ENCODE measurements around the gene PLA2G15. TPM values are rescaled to one million over a fixed set of nuclear protein-coding genes. Genes with fewer than 3 reads are reported as not detected.

Gene PLA2G15
- total RNA-seq, 2 donors from 2014 or later = 28.3 to 29.1 TPM

DNA sequence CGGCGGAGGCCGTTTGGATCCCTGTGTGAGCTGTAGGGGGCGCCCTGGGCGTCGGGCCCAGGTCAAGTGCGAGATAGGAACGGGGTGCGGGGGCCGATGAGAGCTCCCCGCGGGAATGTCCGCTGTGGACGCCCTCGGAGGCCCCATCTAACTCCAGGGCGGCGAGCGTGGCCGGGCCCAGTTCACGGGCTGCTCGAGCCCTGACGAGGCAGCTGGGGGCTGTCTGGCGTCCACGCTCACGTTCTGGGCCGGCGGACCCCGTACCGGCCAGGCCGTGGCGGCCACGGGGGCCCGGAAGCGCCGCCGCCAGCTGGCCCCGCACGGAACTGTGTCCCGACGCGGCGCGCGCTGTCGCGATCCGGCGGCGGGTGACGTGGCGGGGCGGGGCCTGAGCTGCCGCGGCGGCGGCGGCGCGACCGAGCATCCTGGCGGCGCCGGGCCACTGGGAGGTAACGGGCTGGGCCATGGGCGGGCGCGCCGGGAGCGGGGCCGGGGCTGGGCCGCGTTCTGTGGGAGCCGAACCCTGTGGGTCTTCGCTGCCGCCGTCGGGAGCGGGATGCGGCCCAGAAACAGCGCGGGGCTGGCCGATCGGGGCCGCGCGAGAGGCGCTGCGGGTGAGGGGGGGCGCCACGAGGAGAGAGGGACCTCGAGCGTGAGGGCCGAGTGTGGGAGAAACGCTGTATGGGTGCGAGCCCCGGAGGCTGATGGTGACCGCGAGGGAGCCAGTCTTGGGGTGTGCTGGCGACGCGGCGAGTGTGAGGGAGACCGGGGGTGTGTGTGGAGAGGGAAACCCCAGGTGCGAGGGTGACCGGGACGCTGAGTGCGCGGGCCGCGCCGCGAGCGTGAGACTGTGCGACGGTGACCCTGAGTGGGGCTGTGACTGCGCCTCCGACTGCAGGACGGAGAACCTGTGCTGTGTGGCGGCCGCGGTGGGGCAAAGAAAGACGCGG, 19.2 kb downstream of the PLA2G15 start, which contains the start of gene SLC7A6:
Gene SLC7A6 (plus strand): TSS at position 399 of the 950 bp plus-strand sequence. CDS start 10,201 bp downstream, outside the sequence.
- Histone ChIP-seq H3K27ac (peak within 1 kb of the TSS; percentile 96 to 100), H3K36me3 (peaks cover 16% of the 10 kb centered on the region), H3K27me3 (no peaks in the 10 kb centered on the region), H3K4me3 (peak within 1 kb of the TSS; percentile 86 to 95), H3K9me3 (no peaks in the 10 kb centered on the region), H3K4me1 (peaks cover 0 to 54% of the 10 kb centered on the region in 2 donors)
- peak; percentile 78 for DNase-seq (ENCODE audit: low spot score)
- TF ChIP-seq, protein P1, sequence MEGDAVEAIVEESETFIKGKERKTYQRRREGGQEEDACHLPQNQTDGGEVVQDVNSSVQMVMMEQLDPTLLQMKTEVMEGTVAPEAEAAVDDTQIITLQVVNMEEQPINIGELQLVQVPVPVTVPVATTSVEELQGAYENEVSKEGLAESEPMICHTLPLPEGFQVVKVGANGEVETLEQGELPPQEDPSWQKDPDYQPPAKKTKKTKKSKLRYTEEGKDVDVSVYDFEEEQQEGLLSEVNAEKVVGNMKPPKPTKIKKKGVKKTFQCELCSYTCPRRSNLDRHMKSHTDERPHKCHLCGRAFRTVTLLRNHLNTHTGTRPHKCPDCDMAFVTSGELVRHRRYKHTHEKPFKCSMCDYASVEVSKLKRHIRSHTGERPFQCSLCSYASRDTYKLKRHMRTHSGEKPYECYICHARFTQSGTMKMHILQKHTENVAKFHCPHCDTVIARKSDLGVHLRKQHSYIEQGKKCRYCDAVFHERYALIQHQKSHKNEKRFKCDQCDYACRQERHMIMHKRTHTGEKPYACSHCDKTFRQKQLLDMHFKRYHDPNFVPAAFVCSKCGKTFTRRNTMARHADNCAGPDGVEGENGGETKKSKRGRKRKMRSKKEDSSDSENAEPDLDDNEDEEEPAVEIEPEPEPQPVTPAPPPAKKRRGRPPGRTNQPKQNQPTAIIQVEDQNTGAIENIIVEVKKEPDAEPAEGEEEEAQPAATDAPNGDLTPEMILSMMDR (IDR thresholded peaks at IDR 0.05) = peak; percentile 76 to 83

DNA sequence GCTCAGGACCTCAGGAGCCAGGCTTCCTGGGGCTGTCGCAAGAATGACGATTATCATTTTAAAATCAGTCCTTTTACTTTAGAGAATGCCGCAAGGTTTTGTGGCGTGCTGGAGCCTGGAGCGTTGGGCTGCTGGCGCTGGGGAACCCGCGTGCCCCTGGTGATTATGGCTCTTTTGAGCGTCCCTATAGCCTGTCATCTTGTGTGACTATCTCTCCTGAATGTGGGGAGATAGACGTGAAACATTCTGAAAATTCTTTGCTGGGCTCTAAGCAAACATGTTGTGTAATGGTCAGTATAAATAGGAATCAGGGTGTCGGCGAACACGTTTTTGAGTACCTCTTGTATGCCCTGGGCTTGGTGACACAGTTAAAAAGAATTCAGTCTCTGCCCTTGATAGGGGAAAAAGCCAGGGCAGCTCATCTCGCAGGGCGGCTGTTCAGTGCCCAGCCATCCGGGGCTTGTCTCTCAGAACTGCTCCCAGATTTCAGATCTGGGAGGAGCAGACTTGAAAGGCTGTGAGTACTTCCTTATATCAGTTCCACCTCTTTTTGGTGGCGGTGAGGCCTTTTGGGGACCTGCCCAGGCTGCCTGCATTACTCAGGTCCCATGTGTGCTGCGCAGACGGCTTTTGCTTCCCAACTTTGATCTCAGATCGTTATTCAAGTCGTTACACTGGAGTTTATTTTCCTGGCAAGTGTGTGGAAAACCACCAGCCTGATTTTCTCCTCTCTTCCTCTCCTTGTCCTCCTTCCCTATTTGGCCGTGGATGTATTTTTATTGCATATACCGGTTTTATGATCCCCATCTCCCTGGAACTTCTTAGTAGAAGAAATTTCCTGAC, 20.1 kb downstream of the PLA2G15 start:
- Histone ChIP-seq H3K27me3 (no peaks in the 10 kb centered on the region), H3K9me3 (no peaks in the 10 kb centered on the region), H3K36me3 (peaks cover 7% of the 10 kb centered on the region), H3K27ac (peak overlapping the region; percentile 96 to 100), H3K4me1 (peaks cover 0 to 63% of the 10 kb centered on the region in 2 donors), H3K4me3 (peak overlapping the region; percentile 86 to 95)
- DNase-seq (ENCODE audit: low spot score) = peak; percentile 86
- TF ChIP-seq, protein P1 (IDR thresholded peaks at IDR 0.05) = no peak

DNA sequence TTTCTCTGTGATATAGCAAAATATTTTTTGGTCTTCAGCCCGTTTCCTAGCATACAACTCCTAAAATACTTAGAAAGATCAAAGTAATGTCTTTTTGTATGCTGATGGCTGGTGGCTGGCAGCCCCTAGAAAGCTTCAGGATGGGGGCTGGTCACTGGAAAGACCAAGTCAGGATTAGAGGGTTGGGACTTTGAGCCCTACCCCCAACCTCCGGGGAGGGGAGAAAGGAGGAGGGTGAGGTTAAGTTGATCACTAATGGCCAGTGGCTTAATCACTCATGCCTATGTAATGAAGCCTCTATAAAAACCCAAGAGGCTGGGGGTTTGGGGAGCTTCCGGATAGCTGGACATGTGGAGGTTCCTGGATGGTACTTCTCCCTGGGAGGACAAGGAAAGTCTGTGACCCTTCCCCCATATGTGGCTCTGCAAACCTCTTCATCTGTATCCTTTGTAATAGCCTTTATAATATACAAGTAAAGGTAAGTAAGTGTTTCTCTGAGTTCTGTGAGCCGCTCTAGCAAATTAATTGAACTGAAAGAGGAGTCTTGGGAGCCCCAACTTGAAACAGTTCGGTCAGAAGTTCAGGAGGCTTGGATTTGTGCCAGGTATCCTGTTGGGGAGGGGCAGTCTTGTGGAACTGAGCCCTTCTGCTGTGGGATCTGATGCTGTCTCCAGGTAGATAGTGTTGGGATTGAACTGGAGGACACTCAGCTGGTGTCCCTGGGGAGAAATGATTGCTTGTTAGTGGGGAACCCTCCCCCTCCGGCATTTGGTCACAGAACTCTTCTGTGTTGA, 22.6 kb downstream of the PLA2G15 start:
- DNase-seq (ENCODE audit: low spot score) = no peak
- H3K9me3 ChIP-seq = no peaks in the 10 kb centered on the region
- no peak overlapping the region for H3K4me3 ChIP-seq
- peak overlapping the region; percentile 96 to 100 for H3K27ac ChIP-seq
- no peaks in the 10 kb centered on the region for H3K27me3 ChIP-seq
- H3K4me1 ChIP-seq = peaks cover 0 to 78% of the 10 kb centered on the region in 2 donors
- peaks cover 10% of the 10 kb centered on the region for H3K36me3 ChIP-seq
- TF ChIP-seq, protein P1 (IDR thresholded peaks at IDR 0.05) = no peak

DNA sequence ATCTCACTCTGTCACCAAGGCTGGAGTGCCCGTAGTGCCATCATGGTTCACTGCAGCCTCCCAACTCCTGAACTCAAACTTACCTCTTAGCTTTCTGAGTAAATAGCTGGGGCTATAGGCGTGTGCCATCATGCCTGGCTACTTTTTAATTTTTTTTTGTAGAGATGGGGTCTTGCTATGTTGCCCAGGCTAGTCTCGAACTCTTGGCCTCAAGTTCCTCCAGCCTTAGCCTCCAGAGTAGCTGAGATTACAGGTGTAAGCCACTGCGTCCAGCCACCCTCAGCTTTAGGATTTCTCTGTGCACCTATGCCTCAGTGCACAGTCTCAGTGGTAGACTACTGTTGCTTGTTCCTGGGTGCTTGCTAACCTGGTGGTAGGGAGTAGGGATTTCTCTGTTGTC, 24.6 kb downstream of the PLA2G15 start:
- peaks cover 20% of the 10 kb centered on the region for H3K36me3 ChIP-seq
- H3K4me3 ChIP-seq = no peak overlapping the region
- DNase-seq (ENCODE audit: low spot score) = no peak
- peak overlapping the region in 1 of 2 donors; percentile 42 for H3K27ac ChIP-seq
- H3K9me3 ChIP-seq = no peaks in the 10 kb centered on the region
- TF ChIP-seq, protein P1 (IDR thresholded peaks at IDR 0.05) = no peak
- H3K4me1 ChIP-seq = peaks cover 0 to 81% of the 10 kb centered on the region in 2 donors
- no peaks in the 10 kb centered on the region for H3K27me3 ChIP-seq

DNA sequence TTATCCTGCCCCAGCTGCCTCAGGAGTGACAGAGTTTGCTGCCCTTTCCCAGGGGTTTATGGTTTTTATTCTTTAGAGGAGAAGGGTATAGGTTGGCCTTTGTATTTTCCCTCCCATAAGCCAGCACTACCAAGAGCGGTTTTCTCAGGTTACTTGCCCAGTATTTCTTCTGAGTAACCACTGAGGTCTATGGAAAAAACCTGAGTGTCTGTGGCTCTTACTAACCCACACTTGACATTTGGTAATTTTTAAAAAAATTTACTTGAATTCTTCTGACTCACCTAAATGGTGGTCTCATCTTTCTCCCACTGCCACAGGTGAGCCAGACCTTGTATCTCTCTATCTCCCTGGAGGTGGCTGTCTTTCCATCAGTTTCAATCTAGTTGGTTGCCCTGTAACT, 25.2 kb downstream of the PLA2G15 start:
- peak overlapping the region; percentile 20 to 42 for H3K27ac ChIP-seq
- H3K27me3 ChIP-seq = no peaks in the 10 kb centered on the region
- TF ChIP-seq, protein P1 (IDR thresholded peaks at IDR 0.05) = no peak
- peaks cover 0 to 83% of the 10 kb centered on the region in 2 donors for H3K4me1 ChIP-seq
- no peak for DNase-seq (ENCODE audit: low spot score)
- no peaks in the 10 kb centered on the region for H3K9me3 ChIP-seq
- peaks cover 26% of the 10 kb centered on the region for H3K36me3 ChIP-seq
- no peak overlapping the region for H3K4me3 ChIP-seq
